H1 (cell line): ENCODE data around the gene SUSD1. TPM values are rescaled to one million over a fixed set of nuclear protein-coding genes. Genes with fewer than 3 reads are reported as not detected.

Experiments used
- NANOG ChIP-seq: IDR thresholded peaks from 2 replicates; pipeline ENCODE4 v1.6.1; 2011; ENCODE audit warnings: low read length, low read depth, mild to moderate bottlenecking, inconsistent platforms; ENCODE audit not compliant: insufficient read depth, poor library complexity, severe bottlenecking
- POU5F1 ChIP-seq: IDR thresholded peaks from 2 replicates; pipeline ENCODE4 v1.6.1; 2011; ENCODE audit warnings: low read depth, mild to moderate bottlenecking, low read length, moderate library complexity
- RAD21 ChIP-seq, 2 experiments: IDR thresholded peaks in 1 of 2; conservative IDR thresholded peaks in 1 of 2; 2 replicates each; pipeline ENCODE4 v1.6.1; 2011; ENCODE audit warnings: low read depth in 2 of 2, low read length in 2 of 2, improper control_type of control experiment in 1 of 2, inconsistent platforms in 1 of 2, mild to moderate bottlenecking in 1 of 2, moderate library complexity in 1 of 2
- SAP30 ChIP-seq: fragments of 300-600 bp; sonication (generic); IDR thresholded peaks from 2 replicates; pipeline ENCODE4 v1.7.1; 2012; ENCODE audit warnings: low read length, moderate library complexity, mild to moderate bottlenecking, inconsistent platforms; ENCODE audit not compliant: insufficient read depth, insufficient replicate concordance
- TAF1 ChIP-seq: IDR thresholded peaks from 2 replicates; pipeline ENCODE4 v1.6.1; 2011; ENCODE audit warnings: mild to moderate bottlenecking, low read depth, low read length
- polyA plus RNA-seq, 7 experiments: library from polyadenylated mRNA; depleted of rRNA in 3 of 7; stranded (reverse) in 5 of 7; unstranded in 2 of 7; fragments of >200 nt in 5 of 7; fragments of 200-250 nt in 2 of 7; gene quantifications; 1 replicate in 5 of 7; 2 replicates in 1 of 7; 4 replicates in 1 of 7; pipeline versions ENCODE4 v1.2.1 to v1.2.3, GENCODE V29; 2011 to 2013; ENCODE audit warnings: missing spikeins in 2 of 7, mixed read lengths in 2 of 7
- total RNA-seq: library from RNA; stranded (reverse); fragmentation: NEBNext Ultra II Directional; extraction: Animal tissue kit (Norgen Biotek cat#: 25700); gene quantifications from 2 replicates; pipeline ENCODE4 v1.2.1, GENCODE V29; 2021
- TF ChIP-seq, protein P1 (sequence below): fragments of 300-600 bp; sonication (generic); IDR thresholded peaks from 2 replicates; pipeline ENCODE4 v1.7.1; 2012; ENCODE audit warnings: low read length, moderate library complexity, mild to moderate bottlenecking, inconsistent platforms; ENCODE audit not compliant: insufficient replicate concordance
- TF ChIP-seq, protein P2 (sequence below): IDR thresholded peaks from 2 replicates; pipeline ENCODE4 v1.6.1; 2012; ENCODE audit warnings: low read length, inconsistent platforms
- TF ChIP-seq, protein P3 (sequence below): IDR thresholded peaks from 2 replicates; pipeline ENCODE4 v1.6.1; 2011; ENCODE audit warnings: low read length, improper control_type of control experiment

Gene SUSD1
- total and polyA plus RNA-seq, 2 of the 8 experiments (the other 6 are each of a cell fraction or from before 2014, with no cell fraction given), result 2.8 to 7.2 TPM

DNA sequence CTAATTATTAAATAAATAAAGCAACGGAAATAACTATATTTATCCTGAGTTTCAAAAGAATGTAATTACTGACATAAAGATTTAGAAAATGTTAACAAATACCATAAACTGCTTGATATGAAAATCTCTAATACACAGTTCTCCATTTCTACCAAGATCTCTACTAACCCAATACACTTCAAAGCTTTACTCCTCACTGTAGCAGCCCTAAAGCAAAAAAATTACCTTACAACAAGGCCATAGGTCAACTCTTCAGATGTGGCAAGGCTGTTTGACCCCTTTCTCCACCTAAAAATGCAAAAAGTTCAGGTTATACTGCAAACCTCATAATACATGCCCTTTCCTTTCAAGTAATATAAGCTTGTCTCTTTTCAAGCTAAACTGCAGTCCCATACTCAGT lies 181.8 kb downstream of the SUSD1 start (continued):
- TF ChIP-seq, protein P1, sequence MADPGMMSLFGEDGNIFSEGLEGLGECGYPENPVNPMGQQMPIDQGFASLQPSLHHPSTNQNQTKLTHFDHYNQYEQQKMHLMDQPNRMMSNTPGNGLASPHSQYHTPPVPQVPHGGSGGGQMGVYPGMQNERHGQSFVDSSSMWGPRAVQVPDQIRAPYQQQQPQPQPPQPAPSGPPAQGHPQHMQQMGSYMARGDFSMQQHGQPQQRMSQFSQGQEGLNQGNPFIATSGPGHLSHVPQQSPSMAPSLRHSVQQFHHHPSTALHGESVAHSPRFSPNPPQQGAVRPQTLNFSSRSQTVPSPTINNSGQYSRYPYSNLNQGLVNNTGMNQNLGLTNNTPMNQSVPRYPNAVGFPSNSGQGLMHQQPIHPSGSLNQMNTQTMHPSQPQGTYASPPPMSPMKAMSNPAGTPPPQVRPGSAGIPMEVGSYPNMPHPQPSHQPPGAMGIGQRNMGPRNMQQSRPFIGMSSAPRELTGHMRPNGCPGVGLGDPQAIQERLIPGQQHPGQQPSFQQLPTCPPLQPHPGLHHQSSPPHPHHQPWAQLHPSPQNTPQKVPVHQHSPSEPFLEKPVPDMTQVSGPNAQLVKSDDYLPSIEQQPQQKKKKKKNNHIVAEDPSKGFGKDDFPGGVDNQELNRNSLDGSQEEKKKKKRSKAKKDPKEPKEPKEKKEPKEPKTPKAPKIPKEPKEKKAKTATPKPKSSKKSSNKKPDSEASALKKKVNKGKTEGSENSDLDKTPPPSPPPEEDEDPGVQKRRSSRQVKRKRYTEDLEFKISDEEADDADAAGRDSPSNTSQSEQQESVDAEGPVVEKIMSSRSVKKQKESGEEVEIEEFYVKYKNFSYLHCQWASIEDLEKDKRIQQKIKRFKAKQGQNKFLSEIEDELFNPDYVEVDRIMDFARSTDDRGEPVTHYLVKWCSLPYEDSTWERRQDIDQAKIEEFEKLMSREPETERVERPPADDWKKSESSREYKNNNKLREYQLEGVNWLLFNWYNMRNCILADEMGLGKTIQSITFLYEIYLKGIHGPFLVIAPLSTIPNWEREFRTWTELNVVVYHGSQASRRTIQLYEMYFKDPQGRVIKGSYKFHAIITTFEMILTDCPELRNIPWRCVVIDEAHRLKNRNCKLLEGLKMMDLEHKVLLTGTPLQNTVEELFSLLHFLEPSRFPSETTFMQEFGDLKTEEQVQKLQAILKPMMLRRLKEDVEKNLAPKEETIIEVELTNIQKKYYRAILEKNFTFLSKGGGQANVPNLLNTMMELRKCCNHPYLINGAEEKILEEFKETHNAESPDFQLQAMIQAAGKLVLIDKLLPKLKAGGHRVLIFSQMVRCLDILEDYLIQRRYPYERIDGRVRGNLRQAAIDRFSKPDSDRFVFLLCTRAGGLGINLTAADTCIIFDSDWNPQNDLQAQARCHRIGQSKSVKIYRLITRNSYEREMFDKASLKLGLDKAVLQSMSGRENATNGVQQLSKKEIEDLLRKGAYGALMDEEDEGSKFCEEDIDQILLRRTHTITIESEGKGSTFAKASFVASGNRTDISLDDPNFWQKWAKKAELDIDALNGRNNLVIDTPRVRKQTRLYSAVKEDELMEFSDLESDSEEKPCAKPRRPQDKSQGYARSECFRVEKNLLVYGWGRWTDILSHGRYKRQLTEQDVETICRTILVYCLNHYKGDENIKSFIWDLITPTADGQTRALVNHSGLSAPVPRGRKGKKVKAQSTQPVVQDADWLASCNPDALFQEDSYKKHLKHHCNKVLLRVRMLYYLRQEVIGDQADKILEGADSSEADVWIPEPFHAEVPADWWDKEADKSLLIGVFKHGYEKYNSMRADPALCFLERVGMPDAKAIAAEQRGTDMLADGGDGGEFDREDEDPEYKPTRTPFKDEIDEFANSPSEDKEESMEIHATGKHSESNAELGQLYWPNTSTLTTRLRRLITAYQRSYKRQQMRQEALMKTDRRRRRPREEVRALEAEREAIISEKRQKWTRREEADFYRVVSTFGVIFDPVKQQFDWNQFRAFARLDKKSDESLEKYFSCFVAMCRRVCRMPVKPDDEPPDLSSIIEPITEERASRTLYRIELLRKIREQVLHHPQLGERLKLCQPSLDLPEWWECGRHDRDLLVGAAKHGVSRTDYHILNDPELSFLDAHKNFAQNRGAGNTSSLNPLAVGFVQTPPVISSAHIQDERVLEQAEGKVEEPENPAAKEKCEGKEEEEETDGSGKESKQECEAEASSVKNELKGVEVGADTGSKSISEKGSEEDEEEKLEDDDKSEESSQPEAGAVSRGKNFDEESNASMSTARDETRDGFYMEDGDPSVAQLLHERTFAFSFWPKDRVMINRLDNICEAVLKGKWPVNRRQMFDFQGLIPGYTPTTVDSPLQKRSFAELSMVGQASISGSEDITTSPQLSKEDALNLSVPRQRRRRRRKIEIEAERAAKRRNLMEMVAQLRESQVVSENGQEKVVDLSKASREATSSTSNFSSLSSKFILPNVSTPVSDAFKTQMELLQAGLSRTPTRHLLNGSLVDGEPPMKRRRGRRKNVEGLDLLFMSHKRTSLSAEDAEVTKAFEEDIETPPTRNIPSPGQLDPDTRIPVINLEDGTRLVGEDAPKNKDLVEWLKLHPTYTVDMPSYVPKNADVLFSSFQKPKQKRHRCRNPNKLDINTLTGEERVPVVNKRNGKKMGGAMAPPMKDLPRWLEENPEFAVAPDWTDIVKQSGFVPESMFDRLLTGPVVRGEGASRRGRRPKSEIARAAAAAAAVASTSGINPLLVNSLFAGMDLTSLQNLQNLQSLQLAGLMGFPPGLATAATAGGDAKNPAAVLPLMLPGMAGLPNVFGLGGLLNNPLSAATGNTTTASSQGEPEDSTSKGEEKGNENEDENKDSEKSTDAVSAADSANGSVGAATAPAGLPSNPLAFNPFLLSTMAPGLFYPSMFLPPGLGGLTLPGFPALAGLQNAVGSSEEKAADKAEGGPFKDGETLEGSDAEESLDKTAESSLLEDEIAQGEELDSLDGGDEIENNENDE, result no peak
- no peak for TF ChIP-seq POU5F1
- TF ChIP-seq, protein P2, sequence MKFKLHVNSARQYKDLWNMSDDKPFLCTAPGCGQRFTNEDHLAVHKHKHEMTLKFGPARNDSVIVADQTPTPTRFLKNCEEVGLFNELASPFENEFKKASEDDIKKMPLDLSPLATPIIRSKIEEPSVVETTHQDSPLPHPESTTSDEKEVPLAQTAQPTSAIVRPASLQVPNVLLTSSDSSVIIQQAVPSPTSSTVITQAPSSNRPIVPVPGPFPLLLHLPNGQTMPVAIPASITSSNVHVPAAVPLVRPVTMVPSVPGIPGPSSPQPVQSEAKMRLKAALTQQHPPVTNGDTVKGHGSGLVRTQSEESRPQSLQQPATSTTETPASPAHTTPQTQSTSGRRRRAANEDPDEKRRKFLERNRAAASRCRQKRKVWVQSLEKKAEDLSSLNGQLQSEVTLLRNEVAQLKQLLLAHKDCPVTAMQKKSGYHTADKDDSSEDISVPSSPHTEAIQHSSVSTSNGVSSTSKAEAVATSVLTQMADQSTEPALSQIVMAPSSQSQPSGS, result no peak
- TF ChIP-seq TAF1, result no peak
- TF ChIP-seq NANOG, result no peak
- no peak for TF ChIP-seq SAP30
- no peak for TF ChIP-seq RAD21 (IDR thresholded peaks at IDR 0.05 in 1 of 2, conservative IDR thresholded peaks at IDR 0.05 in 1 of 2; ENCODE audit: low read depth in 2 of 2, low read length in 2 of 2)
- TF ChIP-seq, protein P3, sequence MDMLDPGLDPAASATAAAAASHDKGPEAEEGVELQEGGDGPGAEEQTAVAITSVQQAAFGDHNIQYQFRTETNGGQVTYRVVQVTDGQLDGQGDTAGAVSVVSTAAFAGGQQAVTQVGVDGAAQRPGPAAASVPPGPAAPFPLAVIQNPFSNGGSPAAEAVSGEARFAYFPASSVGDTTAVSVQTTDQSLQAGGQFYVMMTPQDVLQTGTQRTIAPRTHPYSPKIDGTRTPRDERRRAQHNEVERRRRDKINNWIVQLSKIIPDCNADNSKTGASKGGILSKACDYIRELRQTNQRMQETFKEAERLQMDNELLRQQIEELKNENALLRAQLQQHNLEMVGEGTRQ, result no peak
